SK-N-SH (cell line): ENCODE data around the gene MATN4. TPM values are rescaled to one million over a fixed set of nuclear protein-coding genes. Genes with fewer than 3 reads are reported as not detected.
A peak's percentile ranks its signal among the peaks of the same experiment; 100 is the strongest.

ENCODE experiments used
- CTCF ChIA-PET: fragments of 300-600, 350-600 bp; formaldehyde crosslinking; extraction: SDS; loops from one replicate; lab custom pipeline; 2021; lab: Yijun Ruan, JAX
- POLR2A ChIA-PET: fragments of 350-600 bp; sonication (Branson Sonifier 250); formaldehyde crosslinking; extraction: SDS; loops from one replicate; lab custom pipeline; 2020; ENCODE audit warnings: antibody characterized with exemption, inconsistent platforms; lab: Yijun Ruan, JAX
- DNase-seq: peaks from one replicate; pipeline ENCODE4 v3.0.0; 2012
- H2AFZ ChIP-seq: fragments of 200-600 bp; sonication (generic); 2 replicates; pipeline ENCODE4 v1.8.1; 2016; ENCODE audit warnings: antibody characterized with exemption, mild to moderate bottlenecking, low read depth
- H3F3A ChIP-seq: fragments of 200-600 bp; sonication (generic); replicated peaks from 2 replicates; pipeline ENCODE3; 2016; ENCODE audit warnings: antibody characterized with exemption, mild to moderate bottlenecking; ENCODE audit not compliant: insufficient read depth
- H3K27ac ChIP-seq, 2 experiments: fragments of 200-500 bp in 1 of 2; fragments of 200-600 bp in 1 of 2; sonication (Bioruptor generic) in 1 of 2; sonication (generic), shearing (Covaris generic) in 1 of 2; 2 replicates each; pipeline versions ENCODE4 v1.5.1 to v1.6.1; 2014 to 2016; ENCODE audit warnings: low read depth in 2 of 2, inconsistent platforms in 1 of 2, low read length in 1 of 2, mild to moderate bottlenecking in 1 of 2, mixed read lengths in 1 of 2
- H3K27me3 ChIP-seq: fragments of 200-600 bp; sonication (generic), shearing (Covaris generic); 2 replicates; pipeline ENCODE4 v1.6.1; 2016; ENCODE audit warnings: mixed run types; ENCODE audit not compliant: insufficient read depth
- H3K36me3 ChIP-seq, 2 experiments: fragments of 200-500 bp in 1 of 2; fragments of 200-600 bp in 1 of 2; sonication (Bioruptor generic) in 1 of 2; sonication (generic) in 1 of 2; replicated peaks in 1 of 2; 2 replicates each; pipeline versions ENCODE3 to v1.5.1; 2014 to 2016; ENCODE audit warnings: low read length in 1 of 2, mild to moderate bottlenecking in 1 of 2; ENCODE audit not compliant: insufficient read depth in 2 of 2, control insufficient read depth in 1 of 2
- H3K4me1 ChIP-seq, 2 experiments: fragments of 200-500 bp in 1 of 2; fragments of 200-600 bp in 1 of 2; sonication (Bioruptor generic) in 1 of 2; sonication (generic), shearing (Covaris generic) in 1 of 2; 2 replicates each; pipeline versions ENCODE4 v1.5.1 to v1.6.1; 2014 to 2016; ENCODE audit warnings: low read depth in 1 of 2, low read length in 1 of 2, mixed run types in 1 of 2; ENCODE audit not compliant: insufficient read depth in 2 of 2, control insufficient read depth in 1 of 2
- H3K4me2 ChIP-seq: fragments of 200-600 bp; sonication (generic), shearing (Covaris generic); 2 replicates; pipeline ENCODE4 v1.6.1; 2017; ENCODE audit warnings: mixed run types
- H3K4me3 ChIP-seq, 2 experiments: fragments of 200-500 bp in 1 of 2; fragments of 200-600 bp in 1 of 2; sonication (Bioruptor generic) in 1 of 2; sonication (generic), shearing (Covaris generic) in 1 of 2; 2 replicates each; pipeline versions ENCODE4 v1.5.1 to v1.8.1; 2014 to 2016; ENCODE audit warnings: low read depth in 2 of 2, inconsistent platforms in 1 of 2, low read length in 1 of 2, mild to moderate bottlenecking in 1 of 2, mixed read lengths in 1 of 2, moderate library complexity in 1 of 2
- H3K79me2 ChIP-seq: fragments of 200-600 bp; sonication (generic); 2 replicates; pipeline ENCODE4 v1.8.1; 2017; ENCODE audit warnings: mild to moderate bottlenecking; ENCODE audit not compliant: insufficient read depth
- H3K9ac ChIP-seq: fragments of 200-600 bp; sonication (generic); 2 replicates; pipeline ENCODE4 v1.6.1; 2017; ENCODE audit warnings: mixed run types
- H3K9me2 ChIP-seq: fragments of 200-600 bp; sonication (generic); 2 replicates; pipeline ENCODE4 v1.6.1; 2017; ENCODE audit warnings: mixed run types
- H3K9me3 ChIP-seq: fragments of 200-600 bp; sonication (generic); 2 replicates; pipeline ENCODE4 v1.6.1; 2017; ENCODE audit warnings: mixed run types, mild to moderate bottlenecking, moderate library complexity
- H4K20me1 ChIP-seq: fragments of 200-600 bp; sonication (generic); 2 replicates; pipeline ENCODE4 v1.6.1; 2017; ENCODE audit warnings: mild to moderate bottlenecking, mixed run types; ENCODE audit not compliant: insufficient read depth
- ELF1 ChIP-seq: IDR thresholded peaks from 2 replicates; pipeline ENCODE4 v1.4.0; 2012
- EP300 ChIP-seq, 2 experiments: IDR thresholded peaks; 2 replicates each; pipeline versions ENCODE4 v1.4.0 to v1.6.1; 2012; ENCODE audit warnings: borderline replicate concordance in 1 of 2, low read depth in 1 of 2, low read length in 1 of 2
- FOSL2 ChIP-seq: IDR thresholded peaks from 2 replicates; pipeline ENCODE4 v1.4.0; 2012; ENCODE audit warnings: low read depth, mild to moderate bottlenecking, moderate library complexity, borderline replicate concordance
- FOXJ3 ChIP-seq: sonication (generic); formaldehyde crosslinking; IDR thresholded peaks from 2 replicates; pipeline ENCODE4 v1.5.1; 2020; ENCODE audit warnings: mild to moderate bottlenecking, missing genetic modification reagents
- GABPA ChIP-seq: IDR thresholded peaks from 2 replicates; pipeline ENCODE4 v1.4.0; 2012; ENCODE audit warnings: low read depth, mild to moderate bottlenecking
- MEF2A ChIP-seq: IDR thresholded peaks from 2 replicates; pipeline ENCODE4 v1.4.0; 2012; ENCODE audit warnings: low read depth, borderline replicate concordance
- NFIC ChIP-seq: IDR thresholded peaks from 2 replicates; pipeline ENCODE4 v1.4.0; 2012; ENCODE audit warnings: borderline replicate concordance
- NRF1 ChIP-seq: IDR thresholded peaks from 2 replicates; pipeline ENCODE4 v1.6.1; 2012; ENCODE audit warnings: low read depth, mild to moderate bottlenecking, low read length
- RAD21 ChIP-seq: IDR thresholded peaks from 2 replicates; pipeline ENCODE4 v1.6.1; 2012; ENCODE audit warnings: mild to moderate bottlenecking, low read length
- RCOR1 ChIP-seq: fragments of 150-350 bp; IDR thresholded peaks from 2 replicates; pipeline ENCODE4 v1.6.1; 2017; ENCODE audit warnings: antibody characterized with exemption, low read length
- RXRA ChIP-seq: IDR thresholded peaks from 2 replicates; pipeline ENCODE4 v1.4.0; 2012; ENCODE audit warnings: low read depth, mild to moderate bottlenecking, borderline replicate concordance
- SMC3 ChIP-seq: IDR thresholded peaks from 2 replicates; pipeline ENCODE4 v1.6.1; 2012; ENCODE audit warnings: low read depth, low read length, improper control_type of control experiment
- TCF12 ChIP-seq: IDR thresholded peaks from 2 replicates; pipeline ENCODE4 v1.4.0; 2012
- YY1 ChIP-seq: IDR thresholded peaks from 2 replicates; pipeline ENCODE4 v1.4.0; 2012; ENCODE audit warnings: low read depth, mild to moderate bottlenecking
- WGBS: methylation state at CpG from one replicate; pipeline ENCODE4 v1.1.6; 2017; ENCODE audit warnings: low lambda C conversion rate; 5-methylcytosine and 5-hydroxymethylcytosine counted together
- polyA plus RNA-seq, 3 experiments: library from polyadenylated mRNA; depleted of rRNA; stranded (reverse); fragments of >200 nt; gene quantifications; 2 replicates each; pipeline ENCODE4 v1.2.3, GENCODE V29; 2012
- TF ChIP-seq, protein P1 (sequence below): fragments of 200-600 bp; sonication (generic); IDR thresholded peaks from 2 replicates; pipeline ENCODE4 v1.6.1; 2017; ENCODE audit warnings: antibody characterized with exemption, mild to moderate bottlenecking, moderate library complexity
- TF ChIP-seq, protein P2 (sequence below): IDR thresholded peaks from 2 replicates; pipeline ENCODE4 v1.4.0; 2012; ENCODE audit warnings: low read depth, borderline replicate concordance
- TF ChIP-seq, protein P3 (sequence below): IDR thresholded peaks from 2 replicates; pipeline ENCODE4; 2012
- TF ChIP-seq, protein P4 (sequence below): IDR thresholded peaks from 2 replicates; pipeline ENCODE4 v1.6.1; 2012; ENCODE audit warnings: mild to moderate bottlenecking, low read depth, low read length, moderate library complexity
- TF ChIP-seq, protein P5 (sequence below): fragments of 150-350 bp; IDR thresholded peaks from 2 replicates; pipeline ENCODE4 v1.6.1; 2016; ENCODE audit warnings: mild to moderate bottlenecking, low read depth, low read length
- TF ChIP-seq, protein P6 (sequence below): IDR thresholded peaks from 2 replicates; pipeline ENCODE4 v1.4.0; 2012; ENCODE audit warnings: low read depth
- TF ChIP-seq, protein P7 (sequence below): IDR thresholded peaks from 2 replicates; pipeline ENCODE4 v1.4.0; 2012; ENCODE audit warnings: low read depth, borderline replicate concordance

MATN4 gene
- polyA plus RNA-seq, 1 of the 3 experiments (the other 2 are of a cell fraction): 0.16 TPM

DNA sequence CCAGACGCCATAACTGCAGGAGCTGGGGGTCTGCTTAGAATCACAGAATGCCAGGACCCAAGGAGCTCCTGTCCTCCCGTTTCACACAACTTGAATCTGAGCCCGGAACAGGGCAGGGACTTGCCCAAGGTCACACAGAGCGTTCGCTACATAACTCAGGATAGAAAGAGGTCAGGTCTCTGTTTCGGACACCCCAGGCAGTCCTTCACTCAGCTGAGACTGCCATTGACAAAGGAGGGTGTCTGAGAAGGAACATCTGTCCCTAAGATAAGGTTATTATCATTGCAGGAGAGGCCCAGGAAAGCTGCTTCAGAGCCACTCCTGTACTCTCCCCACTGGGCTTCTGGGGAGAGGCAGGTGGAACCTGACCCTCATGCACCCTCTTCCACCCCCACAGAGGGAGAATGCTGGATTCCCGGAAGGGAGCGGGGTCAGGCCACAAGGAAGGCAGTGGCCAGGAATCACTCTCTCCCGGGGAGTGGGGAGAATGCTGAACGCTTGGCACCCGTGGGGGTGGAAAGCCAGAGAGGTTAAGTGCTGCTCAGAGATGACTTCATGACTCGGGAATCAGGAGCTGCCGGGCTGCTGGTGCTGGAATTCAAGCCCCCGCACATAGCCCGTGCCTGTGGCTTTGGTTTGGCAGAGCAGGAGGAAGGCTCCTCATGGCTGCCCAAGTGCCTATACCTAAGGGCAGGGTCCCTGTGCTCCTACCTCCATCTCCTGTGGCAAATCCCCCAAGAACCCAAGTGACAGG, 29.4 kb upstream of the MATN4 start:
- Histone ChIP-seq H3K27me3 (no peaks in the 10 kb centered on the region), H3F3A (peaks cover 27% of the 10 kb centered on the region), H4K20me1 (peaks cover 11% of the 10 kb centered on the region; the same call in 1 of the 2 replicates), H3K9ac (peak overlapping the region; percentile 42; the same call in 1 of the 2 replicates), H3K27ac (peak overlapping the region; percentile 84 to 88; a peak in 3 of 4 replicates), H3K9me2 (no peaks in the 10 kb centered on the region), H2AFZ (no peak overlapping the region), H3K4me3 (no peak overlapping the region), H3K9me3 (no peaks in the 10 kb centered on the region), H3K79me2 (peaks cover 63% of the 10 kb centered on the region), H3K4me2 (peak overlapping the region; percentile 69), H3K4me1 (peaks cover 42 to 46% of the 10 kb centered on the region in 2 experiments), H3K36me3 (peaks cover 10 to 25% of the 10 kb centered on the region in 2 experiments)
- no peak for DNase-seq
- POLR2A ChIA-PET: interaction anchor here (0.8 kb wide), 1 partner anchor 10 kb away, joined by 3 read pairs; no protein-coding TSS in a partner anchor
- CTCF ChIA-PET: interaction anchor here (1.2 to 4.0 kb wide), 6 partner anchors 11 to 434 kb away, joined by 3 to 20 read pairs (median 10); partner anchors contain the start of gene SYS1
- WGBS: 50% methylated on average over 9 of the region's 15 CpGs
- peak; percentile 62 for TF ChIP-seq YY1
- TF ChIP-seq EP300 (IDR thresholded peaks at IDR 0.05; ENCODE audit: borderline replicate concordance in 1 of 2, low read depth in 1 of 2, low read length in 1 of 2): peak; percentile 56 to 94; a peak in 3 of 4 replicates
- peak; percentile 93 for TF ChIP-seq NFIC
- TF ChIP-seq, protein P1, sequence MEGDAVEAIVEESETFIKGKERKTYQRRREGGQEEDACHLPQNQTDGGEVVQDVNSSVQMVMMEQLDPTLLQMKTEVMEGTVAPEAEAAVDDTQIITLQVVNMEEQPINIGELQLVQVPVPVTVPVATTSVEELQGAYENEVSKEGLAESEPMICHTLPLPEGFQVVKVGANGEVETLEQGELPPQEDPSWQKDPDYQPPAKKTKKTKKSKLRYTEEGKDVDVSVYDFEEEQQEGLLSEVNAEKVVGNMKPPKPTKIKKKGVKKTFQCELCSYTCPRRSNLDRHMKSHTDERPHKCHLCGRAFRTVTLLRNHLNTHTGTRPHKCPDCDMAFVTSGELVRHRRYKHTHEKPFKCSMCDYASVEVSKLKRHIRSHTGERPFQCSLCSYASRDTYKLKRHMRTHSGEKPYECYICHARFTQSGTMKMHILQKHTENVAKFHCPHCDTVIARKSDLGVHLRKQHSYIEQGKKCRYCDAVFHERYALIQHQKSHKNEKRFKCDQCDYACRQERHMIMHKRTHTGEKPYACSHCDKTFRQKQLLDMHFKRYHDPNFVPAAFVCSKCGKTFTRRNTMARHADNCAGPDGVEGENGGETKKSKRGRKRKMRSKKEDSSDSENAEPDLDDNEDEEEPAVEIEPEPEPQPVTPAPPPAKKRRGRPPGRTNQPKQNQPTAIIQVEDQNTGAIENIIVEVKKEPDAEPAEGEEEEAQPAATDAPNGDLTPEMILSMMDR: no peak
- peak; percentile 96 for TF ChIP-seq RXRA
- TF ChIP-seq, protein P2, sequence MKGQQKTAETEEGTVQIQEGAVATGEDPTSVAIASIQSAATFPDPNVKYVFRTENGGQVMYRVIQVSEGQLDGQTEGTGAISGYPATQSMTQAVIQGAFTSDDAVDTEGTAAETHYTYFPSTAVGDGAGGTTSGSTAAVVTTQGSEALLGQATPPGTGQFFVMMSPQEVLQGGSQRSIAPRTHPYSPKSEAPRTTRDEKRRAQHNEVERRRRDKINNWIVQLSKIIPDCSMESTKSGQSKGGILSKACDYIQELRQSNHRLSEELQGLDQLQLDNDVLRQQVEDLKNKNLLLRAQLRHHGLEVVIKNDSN: no peak; the same call in 1 of the 2 replicates
- TF ChIP-seq, protein P3, sequence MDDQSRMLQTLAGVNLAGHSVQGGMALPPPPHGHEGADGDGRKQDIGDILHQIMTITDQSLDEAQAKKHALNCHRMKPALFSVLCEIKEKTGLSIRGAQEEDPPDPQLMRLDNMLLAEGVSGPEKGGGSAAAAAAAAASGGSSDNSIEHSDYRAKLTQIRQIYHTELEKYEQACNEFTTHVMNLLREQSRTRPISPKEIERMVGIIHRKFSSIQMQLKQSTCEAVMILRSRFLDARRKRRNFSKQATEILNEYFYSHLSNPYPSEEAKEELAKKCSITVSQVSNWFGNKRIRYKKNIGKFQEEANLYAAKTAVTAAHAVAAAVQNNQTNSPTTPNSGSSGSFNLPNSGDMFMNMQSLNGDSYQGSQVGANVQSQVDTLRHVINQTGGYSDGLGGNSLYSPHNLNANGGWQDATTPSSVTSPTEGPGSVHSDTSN: peak; percentile 58
- no peak for TF ChIP-seq GABPA
- no peak for TF ChIP-seq NRF1
- TF ChIP-seq MEF2A: peak; percentile 59; the same call in 1 of the 2 replicates
- no peak for TF ChIP-seq SMC3
- TF ChIP-seq RAD21: no peak
- peak; percentile 76; the same call in 1 of the 2 replicates for TF ChIP-seq FOSL2
- TF ChIP-seq, protein P4, sequence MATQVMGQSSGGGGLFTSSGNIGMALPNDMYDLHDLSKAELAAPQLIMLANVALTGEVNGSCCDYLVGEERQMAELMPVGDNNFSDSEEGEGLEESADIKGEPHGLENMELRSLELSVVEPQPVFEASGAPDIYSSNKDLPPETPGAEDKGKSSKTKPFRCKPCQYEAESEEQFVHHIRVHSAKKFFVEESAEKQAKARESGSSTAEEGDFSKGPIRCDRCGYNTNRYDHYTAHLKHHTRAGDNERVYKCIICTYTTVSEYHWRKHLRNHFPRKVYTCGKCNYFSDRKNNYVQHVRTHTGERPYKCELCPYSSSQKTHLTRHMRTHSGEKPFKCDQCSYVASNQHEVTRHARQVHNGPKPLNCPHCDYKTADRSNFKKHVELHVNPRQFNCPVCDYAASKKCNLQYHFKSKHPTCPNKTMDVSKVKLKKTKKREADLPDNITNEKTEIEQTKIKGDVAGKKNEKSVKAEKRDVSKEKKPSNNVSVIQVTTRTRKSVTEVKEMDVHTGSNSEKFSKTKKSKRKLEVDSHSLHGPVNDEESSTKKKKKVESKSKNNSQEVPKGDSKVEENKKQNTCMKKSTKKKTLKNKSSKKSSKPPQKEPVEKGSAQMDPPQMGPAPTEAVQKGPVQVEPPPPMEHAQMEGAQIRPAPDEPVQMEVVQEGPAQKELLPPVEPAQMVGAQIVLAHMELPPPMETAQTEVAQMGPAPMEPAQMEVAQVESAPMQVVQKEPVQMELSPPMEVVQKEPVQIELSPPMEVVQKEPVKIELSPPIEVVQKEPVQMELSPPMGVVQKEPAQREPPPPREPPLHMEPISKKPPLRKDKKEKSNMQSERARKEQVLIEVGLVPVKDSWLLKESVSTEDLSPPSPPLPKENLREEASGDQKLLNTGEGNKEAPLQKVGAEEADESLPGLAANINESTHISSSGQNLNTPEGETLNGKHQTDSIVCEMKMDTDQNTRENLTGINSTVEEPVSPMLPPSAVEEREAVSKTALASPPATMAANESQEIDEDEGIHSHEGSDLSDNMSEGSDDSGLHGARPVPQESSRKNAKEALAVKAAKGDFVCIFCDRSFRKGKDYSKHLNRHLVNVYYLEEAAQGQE: peak; percentile 70
- no peak for TF ChIP-seq RCOR1
- TF ChIP-seq TCF12: peak; percentile 86
- TF ChIP-seq, protein P5, sequence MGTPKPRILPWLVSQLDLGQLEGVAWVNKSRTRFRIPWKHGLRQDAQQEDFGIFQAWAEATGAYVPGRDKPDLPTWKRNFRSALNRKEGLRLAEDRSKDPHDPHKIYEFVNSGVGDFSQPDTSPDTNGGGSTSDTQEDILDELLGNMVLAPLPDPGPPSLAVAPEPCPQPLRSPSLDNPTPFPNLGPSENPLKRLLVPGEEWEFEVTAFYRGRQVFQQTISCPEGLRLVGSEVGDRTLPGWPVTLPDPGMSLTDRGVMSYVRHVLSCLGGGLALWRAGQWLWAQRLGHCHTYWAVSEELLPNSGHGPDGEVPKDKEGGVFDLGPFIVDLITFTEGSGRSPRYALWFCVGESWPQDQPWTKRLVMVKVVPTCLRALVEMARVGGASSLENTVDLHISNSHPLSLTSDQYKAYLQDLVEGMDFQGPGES: no peak
- TF ChIP-seq, protein P6, sequence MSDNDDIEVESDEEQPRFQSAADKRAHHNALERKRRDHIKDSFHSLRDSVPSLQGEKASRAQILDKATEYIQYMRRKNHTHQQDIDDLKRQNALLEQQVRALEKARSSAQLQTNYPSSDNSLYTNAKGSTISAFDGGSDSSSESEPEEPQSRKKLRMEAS: peak; percentile 83
- no peak for TF ChIP-seq FOXJ3 (CRISPR knock-in tag)
- TF ChIP-seq ELF1: peak; percentile 55
- TF ChIP-seq, protein P7, sequence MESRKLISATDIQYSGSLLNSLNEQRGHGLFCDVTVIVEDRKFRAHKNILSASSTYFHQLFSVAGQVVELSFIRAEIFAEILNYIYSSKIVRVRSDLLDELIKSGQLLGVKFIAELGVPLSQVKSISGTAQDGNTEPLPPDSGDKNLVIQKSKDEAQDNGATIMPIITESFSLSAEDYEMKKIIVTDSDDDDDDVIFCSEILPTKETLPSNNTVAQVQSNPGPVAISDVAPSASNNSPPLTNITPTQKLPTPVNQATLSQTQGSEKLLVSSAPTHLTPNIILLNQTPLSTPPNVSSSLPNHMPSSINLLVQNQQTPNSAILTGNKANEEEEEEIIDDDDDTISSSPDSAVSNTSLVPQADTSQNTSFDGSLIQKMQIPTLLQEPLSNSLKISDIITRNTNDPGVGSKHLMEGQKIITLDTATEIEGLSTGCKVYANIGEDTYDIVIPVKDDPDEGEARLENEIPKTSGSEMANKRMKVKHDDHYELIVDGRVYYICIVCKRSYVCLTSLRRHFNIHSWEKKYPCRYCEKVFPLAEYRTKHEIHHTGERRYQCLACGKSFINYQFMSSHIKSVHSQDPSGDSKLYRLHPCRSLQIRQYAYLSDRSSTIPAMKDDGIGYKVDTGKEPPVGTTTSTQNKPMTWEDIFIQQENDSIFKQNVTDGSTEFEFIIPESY: peak; percentile 80
